ENCODE results near the gene KRTAP1-4.
"Not testable (repeated sequence)": the region's sequence is repeated elsewhere in the genome, so short reads cannot be mapped to it uniquely, and the experiment has no call there.

DNA sequence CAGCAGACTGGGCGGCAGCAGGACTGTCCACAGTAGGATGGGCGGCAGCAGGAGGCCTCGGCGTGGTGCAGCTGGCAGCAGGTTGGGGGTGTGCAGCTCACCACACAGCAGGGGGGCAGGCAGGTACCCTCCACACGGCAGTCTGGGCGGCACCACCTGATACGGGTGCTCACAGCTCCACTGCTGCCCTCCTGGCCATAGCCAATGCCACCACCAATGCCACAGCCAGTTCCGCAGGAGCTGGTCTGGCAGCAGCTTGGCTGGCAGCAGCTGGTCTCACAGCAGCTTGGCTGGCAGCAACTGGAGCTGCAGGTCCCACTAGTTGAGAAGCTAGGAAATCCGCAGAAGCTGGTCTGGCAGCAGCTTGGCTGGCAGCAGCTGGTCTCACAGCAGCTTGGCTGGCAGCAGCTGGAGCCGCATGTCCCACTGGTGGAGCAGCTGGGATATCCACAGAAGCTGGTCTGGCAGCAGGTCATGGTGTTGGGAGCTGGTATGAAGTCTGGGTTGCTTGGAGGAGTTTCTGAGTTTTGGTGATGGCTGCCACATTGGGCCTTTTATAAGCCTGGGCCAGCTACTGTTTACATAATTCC is 4.4 kb upstream of the KRTAP1-4 start, which contains the start of gene KRTAP1-3:
- not testable (repeated sequence) for TF ChIP-seq YY1 (IDR thresholded peaks at IDR 0.05; ENCODE audit: insufficient read depth, insufficient read length); ZNF274 (IDR thresholded peaks at IDR 0.05; ENCODE audit: low read depth, low read length)
